GM12873 (cell line): Measurements from ENCODE around the gene KDR.

ENCODE experiments used
- CTCF ChIP-seq: IDR thresholded peaks from 2 replicates; pipeline ENCODE4 v1.5.1; 2012; ENCODE audit warnings: low read depth, mild to moderate bottlenecking, moderate library complexity, low read length, control low read depth; ENCODE audit not compliant: insufficient read depth; ENCODE audit errors: missing control alignments

The KDR gene

GRCh38 chr4:55089916-55090315 is 35.5 kb downstream of the KDR start:
- no peak for TF ChIP-seq CTCF

GRCh38 chr4:55087913-55088260 is 37.5 kb downstream of the KDR start:
- TF ChIP-seq CTCF = no peak

- TF ChIP-seq CTCF = no peak
Measured at GRCh38 chr4:55087009-55087912, 38.1 kb downstream of the KDR start.

GRCh38 chr4:55086578-55086977 is 38.8 kb downstream of the KDR start:
- no peak for TF ChIP-seq CTCF

GRCh38 chr4:55083735-55084134 is 41.7 kb downstream of the KDR start:
- TF ChIP-seq CTCF = no peak

GRCh38 chr4:55082756-55083155 is 42.6 kb downstream of the KDR start:
- TF ChIP-seq CTCF = no peak

- no peak for TF ChIP-seq CTCF
Measured at GRCh38 chr4:55080174-55080865, 45.1 kb downstream of the KDR start.
